ENCODE results near the gene NDUFB5. TPM values are rescaled to one million over a fixed set of nuclear protein-coding genes. Genes with fewer than 3 reads are reported as not detected.

Gene NDUFB5
- total and polyA plus RNA-seq, 10 of the 15 experiments (the other 5 are each of a cell fraction or from before 2014, with no cell fraction given): 82.0 to 320 (median 126) TPM

DNA sequence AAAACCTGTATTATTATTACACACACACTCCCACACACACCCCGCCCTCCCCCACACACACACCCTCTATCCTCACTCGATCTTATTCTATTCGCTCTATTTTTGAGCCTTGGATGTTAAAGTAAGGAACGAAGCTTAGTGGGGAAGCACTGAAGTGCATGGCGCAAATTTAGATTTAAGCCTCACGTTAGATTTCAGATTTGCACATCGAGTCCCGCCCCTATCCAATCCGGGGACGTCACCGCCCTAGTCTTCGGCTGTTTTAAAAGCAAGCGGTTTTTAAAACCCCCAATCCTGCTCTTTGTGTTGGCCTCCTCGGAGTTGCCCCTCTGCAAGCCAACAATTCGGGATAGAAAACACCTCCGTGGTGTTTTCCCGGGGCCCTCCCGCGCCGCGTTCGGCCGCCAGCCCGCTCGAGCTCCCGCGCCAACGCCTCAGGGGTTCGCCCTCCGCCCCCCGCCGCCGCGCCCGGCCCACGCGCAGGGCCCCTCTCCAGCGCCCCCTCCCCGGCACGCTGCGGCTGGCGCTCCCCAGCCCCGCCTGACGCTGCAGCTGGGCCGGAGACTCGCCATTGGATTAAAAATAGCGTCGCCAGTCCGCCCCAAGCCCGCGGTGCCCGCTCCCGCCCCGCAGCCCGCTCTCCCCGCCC is 48.0 kb downstream of the NDUFB5 start, which contains the start of gene USP13:
Gene USP13, plus strand, starts transcription at position 594 of the 649 bp plus-strand sequence. CDS start 186 bp downstream, outside the sequence.
- CTCF ChIA-PET: interaction anchor here (1.0 kb wide), 2 partner anchors 8 to 24 kb away, joined by 3 read pairs; no protein-coding TSS in a partner anchor
- RAD21 ChIA-PET (ENCODE audit: unreplicated experiment): interaction anchor here (0.6 kb wide), 2 partner anchors 11 to 309 kb away, joined by 3 to 4 read pairs; no protein-coding TSS in a partner anchor
- Histone ChIP-seq H2AFZ (ENCODE audit: control insufficient read depth, low read depth, low read length) (peak within 1 kb of the TSS; percentile 88), H3K9me3 (replicated peaks; ENCODE audit: control insufficient read depth, insufficient read depth, low read length) (no peaks in the 10 kb centered on the region), H3K79me2 (ENCODE audit: control insufficient read depth, insufficient read depth, low read length) (peaks cover 33% of the 10 kb centered on the region), H3K4me1 (ENCODE audit: control insufficient read depth, insufficient read depth, low read length) (no peaks in the 10 kb centered on the region), H3K4me3 (peak within 1 kb of the TSS; percentile 99), H3K27ac (ENCODE audit: control insufficient read depth, insufficient read depth) (peak within 1 kb of the TSS; percentile 73), H3K27me3 (replicated peaks in 1 of 2; ENCODE audit: control insufficient read depth in 2 of 2, insufficient read depth in 2 of 2, low read length in 1 of 2) (no peaks in the 10 kb centered on the region), H4K20me1 (ENCODE audit: control insufficient read depth, insufficient read depth) (no peaks in the 10 kb centered on the region), H3K9ac (ENCODE audit: control insufficient read depth, insufficient read depth, low read length) (peak within 1 kb of the TSS; percentile 81), H3K36me3 (ENCODE audit: control insufficient read depth in 2 of 2, insufficient read depth in 2 of 2, low read length in 1 of 2) (no peaks in the 10 kb centered on the region), H3K4me2 (ENCODE audit: control insufficient read depth, insufficient read depth) (peak within 1 kb of the TSS; percentile 73)
- SMC1A ChIA-PET (ENCODE audit: uncharacterized antibody, unreplicated experiment): no interaction called here
- DNase-seq (ENCODE audit: low read depth, low spot score) (no peak), ATAC-seq (peak; percentile 61), FAIRE-seq (peak; percentile 35)
- intact Hi-C loops (cut with micrococcal nuclease; ENCODE audit: unreplicated experiment) (loop anchor here (2.0 to 5.0 kb wide), 3 partner anchors 48 to 950 kb away; partner anchors contain the start of genes MRPL47, NDUFB5 and TTC14), in situ Hi-C loops (cut with MboI) (no loop called here)
- no TSS peak for BruUV-seq (replicated peaks)
- under 1% methylated on average over 50 of the region's 56 CpGs for WGBS (ENCODE audit: insufficient coverage, insufficient replicate concordance, low lambda C conversion rate, missing lambda C conversion rate)
- POLR2A ChIA-PET: interaction anchor here (1.6 kb wide), 1 partner anchor 48 kb away, joined by 6 read pairs; the partner anchor contains the start of genes MRPL47 and NDUFB5
- TF ChIP-seq, protein P1, sequence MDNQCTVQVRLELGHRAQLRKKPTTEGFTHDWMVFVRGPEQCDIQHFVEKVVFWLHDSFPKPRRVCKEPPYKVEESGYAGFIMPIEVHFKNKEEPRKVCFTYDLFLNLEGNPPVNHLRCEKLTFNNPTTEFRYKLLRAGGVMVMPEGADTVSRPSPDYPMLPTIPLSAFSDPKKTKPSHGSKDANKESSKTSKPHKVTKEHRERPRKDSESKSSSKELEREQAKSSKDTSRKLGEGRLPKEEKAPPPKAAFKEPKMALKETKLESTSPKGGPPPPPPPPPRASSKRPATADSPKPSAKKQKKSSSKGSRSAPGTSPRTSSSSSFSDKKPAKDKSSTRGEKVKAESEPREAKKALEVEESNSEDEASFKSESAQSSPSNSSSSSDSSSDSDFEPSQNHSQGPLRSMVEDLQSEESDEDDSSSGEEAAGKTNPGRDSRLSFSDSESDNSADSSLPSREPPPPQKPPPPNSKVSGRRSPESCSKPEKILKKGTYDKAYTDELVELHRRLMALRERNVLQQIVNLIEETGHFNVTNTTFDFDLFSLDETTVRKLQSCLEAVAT (IDR thresholded peaks at IDR 0.05): no peak
- TF ChIP-seq BCL3 (IDR thresholded peaks at IDR 0.05; ENCODE audit: borderline replicate concordance, insufficient read depth, low read depth, low read length, poor library complexity, severe bottlenecking) (peak; percentile 53), CREM (IDR thresholded peaks at IDR 0.05; ENCODE audit: low read depth) (peak; percentile 23; the same call in 1 of the 2 replicates), NR2F1 (conservative IDR thresholded peaks at IDR 0.05) (no peak), SRF (IDR thresholded peaks at IDR 0.05; ENCODE audit: low read depth in 2 of 2, low read length in 2 of 2) (no peak), USF1 (IDR thresholded peaks at IDR 0.05; ENCODE audit: borderline replicate concordance, extremely low read length, insufficient read depth, low read depth, low read length) (no peak), CHD4 (IDR thresholded peaks at IDR 0.05) (no peak), ZNF274 (IDR thresholded peaks at IDR 0.05; ENCODE audit: insufficient read depth, insufficient read length) (no peak), ZSCAN29 (IDR thresholded peaks at IDR 0.05) (0 out of 2 replicates have a peak, but pooled peaks have one; percentile 17), NFYB (IDR thresholded peaks at IDR 0.05; ENCODE audit: insufficient read depth, low read depth, low read length) (0 out of 2 replicates have a peak, but pooled peaks have one; percentile 25), ATF7 (IDR thresholded peaks at IDR 0.05; ENCODE audit: low read depth) (0 out of 2 replicates have a peak, but pooled peaks have one; percentile 17), CBX5 (IDR thresholded peaks at IDR 0.05; ENCODE audit: low read depth) (0 out of 2 replicates have a peak, but pooled peaks have one; percentile 7), RB1 (IDR thresholded peaks at IDR 0.05; ENCODE audit: borderline replicate concordance) (peak; percentile 47; the same call in 1 of the 2 replicates), RUNX3 (IDR thresholded peaks at IDR 0.05; ENCODE audit: low read length) (peak; percentile 33; the same call in 1 of the 2 replicates), FOXK2 (IDR thresholded peaks at IDR 0.05) (no peak), IKZF2 (IDR thresholded peaks at IDR 0.05) (peak in 1 of 2 experiments; percentile 18; a peak in 1 of 4 replicates), YBX1 (IDR thresholded peaks at IDR 0.05) (no peak), ETV6 (conservative IDR thresholded peaks at IDR 0.05 in 1 of 2, IDR thresholded peaks at IDR 0.05 in 1 of 2; ENCODE audit: borderline replicate concordance in 1 of 2, low read depth in 1 of 2) (0 out of 4 replicates have a peak, but pooled peaks of 1 of the 2 experiments have one; percentile 6), CEBPB (IDR thresholded peaks at IDR 0.05; ENCODE audit: borderline replicate concordance in 1 of 2, low read depth in 2 of 2, low read length in 2 of 2) (no peak), HDAC6 (IDR thresholded peaks at IDR 0.05; ENCODE audit: unreplicated experiment) (no peak), IKZF1 (conservative IDR thresholded peaks at IDR 0.05) (0 out of 2 replicates have a peak, but pooled peaks have one; percentile 21)
